Measurements from ENCODE around the gene CLNS1A. TPM values are rescaled to one million over a fixed set of nuclear protein-coding genes. Genes with fewer than 3 reads are reported as not detected.
A peak's percentile ranks its signal among the peaks of the same experiment; 100 is the strongest.

CLNS1A gene
- polyA plus RNA-seq, 1 experiment: 91.6 TPM

DNA sequence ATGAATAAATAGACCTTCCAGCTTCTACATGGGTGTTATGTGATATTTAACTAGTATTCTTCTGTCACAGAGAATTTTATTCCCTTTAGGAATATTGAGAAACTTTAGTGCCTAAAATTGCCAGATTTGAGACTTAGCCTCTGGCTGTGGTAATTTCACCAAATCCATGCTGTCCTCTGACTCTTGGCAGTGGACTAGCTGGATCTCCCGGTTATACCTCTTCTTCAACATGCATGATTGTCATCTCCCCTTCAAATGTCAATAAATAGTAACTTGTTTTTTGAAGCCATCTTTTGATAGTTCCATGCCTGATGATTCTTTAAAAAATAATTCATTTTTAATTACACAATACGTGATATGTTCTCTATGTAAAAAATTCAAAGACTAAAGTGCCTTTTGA, 39.4 kb downstream of the CLNS1A start:
- CTCF ChIA-PET: no interaction called here
- Histone ChIP-seq H3K36me3 (ENCODE audit: control insufficient read depth, insufficient read depth, low read length) (no peaks in the 10 kb centered on the region), H3K4me3 (ENCODE audit: low read depth, low read length) (no peak overlapping the region), H3K27me3 (ENCODE audit: control insufficient read depth, insufficient read depth, low read length) (no peaks in the 10 kb centered on the region)
- TF ChIP-seq, protein P1, sequence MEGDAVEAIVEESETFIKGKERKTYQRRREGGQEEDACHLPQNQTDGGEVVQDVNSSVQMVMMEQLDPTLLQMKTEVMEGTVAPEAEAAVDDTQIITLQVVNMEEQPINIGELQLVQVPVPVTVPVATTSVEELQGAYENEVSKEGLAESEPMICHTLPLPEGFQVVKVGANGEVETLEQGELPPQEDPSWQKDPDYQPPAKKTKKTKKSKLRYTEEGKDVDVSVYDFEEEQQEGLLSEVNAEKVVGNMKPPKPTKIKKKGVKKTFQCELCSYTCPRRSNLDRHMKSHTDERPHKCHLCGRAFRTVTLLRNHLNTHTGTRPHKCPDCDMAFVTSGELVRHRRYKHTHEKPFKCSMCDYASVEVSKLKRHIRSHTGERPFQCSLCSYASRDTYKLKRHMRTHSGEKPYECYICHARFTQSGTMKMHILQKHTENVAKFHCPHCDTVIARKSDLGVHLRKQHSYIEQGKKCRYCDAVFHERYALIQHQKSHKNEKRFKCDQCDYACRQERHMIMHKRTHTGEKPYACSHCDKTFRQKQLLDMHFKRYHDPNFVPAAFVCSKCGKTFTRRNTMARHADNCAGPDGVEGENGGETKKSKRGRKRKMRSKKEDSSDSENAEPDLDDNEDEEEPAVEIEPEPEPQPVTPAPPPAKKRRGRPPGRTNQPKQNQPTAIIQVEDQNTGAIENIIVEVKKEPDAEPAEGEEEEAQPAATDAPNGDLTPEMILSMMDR (IDR thresholded peaks at IDR 0.05; ENCODE audit: insufficient read depth, low read depth, low read length): no peak
- no peak for DNase-seq (ENCODE audit: low read depth)
- POLR2A ChIA-PET: no interaction called here

DNA sequence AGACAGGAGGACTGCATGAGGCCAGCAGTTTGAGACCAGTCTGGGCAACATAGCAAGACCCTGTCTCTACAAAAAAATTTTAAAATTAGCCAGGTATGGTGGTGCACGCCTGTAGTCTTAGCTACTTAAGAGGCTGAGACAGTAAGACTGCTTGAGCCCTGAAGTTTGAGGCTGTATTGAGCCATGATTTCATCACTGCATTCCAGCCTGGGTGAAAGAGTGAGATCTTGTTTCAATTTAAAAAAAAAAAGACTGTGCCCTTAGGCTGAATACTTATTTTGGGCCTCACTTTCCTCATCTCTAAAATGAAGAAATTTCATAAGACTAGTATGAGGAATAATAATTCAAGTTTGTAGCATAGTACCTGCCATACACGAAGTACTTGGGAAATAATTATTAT, 41.0 kb downstream of the CLNS1A start:
- ChIA-PET CTCF (interaction anchor here (0.6 kb wide), 1 partner anchor 1955 kb away, joined by 3 read pairs; no protein-coding TSS in a partner anchor), POLR2A (no interaction called here)
- TF ChIP-seq, protein P1 (IDR thresholded peaks at IDR 0.05; ENCODE audit: insufficient read depth, low read depth, low read length): no peak

DNA sequence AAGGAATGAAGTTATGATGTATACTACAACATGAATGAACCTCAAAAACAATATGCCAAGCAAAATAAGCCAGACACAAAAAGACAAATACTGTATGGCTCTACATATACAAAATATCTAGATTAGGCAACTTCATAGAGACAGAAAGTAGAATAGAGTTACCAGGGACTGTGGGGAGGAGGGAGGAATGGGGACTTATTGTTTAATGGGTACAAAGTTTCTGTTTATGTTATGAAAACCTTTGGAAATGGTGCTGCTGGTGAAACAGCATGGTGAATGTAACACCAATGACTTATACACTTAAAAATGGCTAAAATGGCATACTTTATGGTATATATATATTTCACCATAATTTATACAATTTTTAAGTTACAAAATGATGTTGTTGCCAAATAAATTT, 43.7 kb downstream of the CLNS1A start:
- no peak for DNase-seq (ENCODE audit: low read depth)
- ChIA-PET POLR2A (no interaction called here), CTCF (no interaction called here)
- H3K4me3 ChIP-seq (ENCODE audit: low read depth, low read length): no peak overlapping the region
- TF ChIP-seq, protein P1 (IDR thresholded peaks at IDR 0.05; ENCODE audit: insufficient read depth, low read depth, low read length): no peak
- H3K36me3 ChIP-seq (ENCODE audit: control insufficient read depth, insufficient read depth, low read length): no peaks in the 10 kb centered on the region
- no peaks in the 10 kb centered on the region for H3K27me3 ChIP-seq (ENCODE audit: control insufficient read depth, insufficient read depth, low read length)

More for the DNA sequence above, 41.0 kb downstream of the CLNS1A start:
- Histone ChIP-seq H3K4me3 (ENCODE audit: low read depth, low read length) (no peak overlapping the region), H3K36me3 (ENCODE audit: control insufficient read depth, insufficient read depth, low read length) (no peaks in the 10 kb centered on the region), H3K27me3 (ENCODE audit: control insufficient read depth, insufficient read depth, low read length) (no peaks in the 10 kb centered on the region)
- peak; percentile 68 for DNase-seq (ENCODE audit: low read depth)

DNA sequence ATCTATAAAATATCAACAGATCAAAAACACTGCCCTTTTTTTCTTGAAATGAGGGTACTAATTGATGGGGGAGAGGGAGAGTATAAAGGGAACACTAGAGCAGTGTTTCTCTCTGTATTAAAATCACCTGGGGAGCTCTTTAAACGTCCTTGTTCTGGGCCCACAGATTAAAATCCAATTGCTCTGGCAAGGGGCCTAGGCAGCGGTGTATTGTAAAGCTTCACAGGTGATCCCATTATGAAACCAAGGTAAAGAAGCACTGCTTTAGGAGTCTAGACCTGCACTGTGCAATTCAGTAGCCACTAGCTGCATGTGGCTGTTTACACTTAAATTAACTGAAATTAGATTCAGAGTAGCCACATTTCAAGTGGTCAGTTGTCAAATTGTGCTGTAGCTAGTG, 44.9 kb downstream of the CLNS1A start:
- Histone ChIP-seq H3K27me3 (ENCODE audit: control insufficient read depth, insufficient read depth, low read length) (no peaks in the 10 kb centered on the region), H3K4me3 (ENCODE audit: low read depth, low read length) (no peak overlapping the region), H3K36me3 (ENCODE audit: control insufficient read depth, insufficient read depth, low read length) (no peaks in the 10 kb centered on the region)
- TF ChIP-seq, protein P1 (IDR thresholded peaks at IDR 0.05; ENCODE audit: insufficient read depth, low read depth, low read length): no peak
- ChIA-PET POLR2A (no interaction called here), CTCF (interaction anchor here (0.6 to 1.4 kb wide), 2 partner anchors 12 to 397 kb away, joined by 3 read pairs; no protein-coding TSS in a partner anchor)
- DNase-seq (ENCODE audit: low read depth): no peak

DNA sequence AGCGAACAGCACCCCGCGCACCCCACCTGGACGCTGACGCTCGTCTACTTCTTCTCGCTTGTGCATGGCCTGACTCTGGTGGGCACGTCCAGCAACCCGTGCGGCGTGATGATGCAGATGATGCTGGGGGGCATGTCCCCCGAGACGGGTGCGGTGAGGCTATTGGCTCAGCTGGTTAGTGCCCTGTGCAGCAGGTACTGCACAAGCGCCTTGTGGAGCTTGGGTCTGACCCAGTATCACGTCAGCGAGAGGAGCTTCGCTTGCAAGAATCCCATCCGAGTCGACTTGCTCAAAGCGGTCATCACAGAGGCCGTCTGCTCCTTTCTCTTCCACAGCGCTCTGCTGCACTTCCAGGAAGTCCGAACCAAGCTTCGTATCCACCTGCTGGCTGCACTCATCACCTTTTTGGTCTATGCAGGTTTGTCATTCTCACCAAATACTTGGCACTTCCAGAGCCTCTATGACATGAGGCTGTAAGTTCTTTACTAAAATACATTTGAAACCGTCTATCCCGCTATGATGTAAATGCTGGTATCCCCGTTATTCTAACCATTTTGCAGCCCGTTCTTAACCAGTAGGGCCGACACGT, 47.3 kb downstream of the CLNS1A start:
- TF ChIP-seq, protein P1 (IDR thresholded peaks at IDR 0.05; ENCODE audit: insufficient read depth, low read depth, low read length): no peak
- CTCF ChIA-PET: interaction anchor here (0.6 to 1.5 kb wide), 4 partner anchors 11 to 217 kb away, joined by 3 to 4 read pairs (median 4); no protein-coding TSS in a partner anchor
- Histone ChIP-seq H3K4me3 (ENCODE audit: low read depth, low read length) (peak overlapping the region; percentile 58), H3K36me3 (ENCODE audit: control insufficient read depth, insufficient read depth, low read length) (no peaks in the 10 kb centered on the region), H3K27me3 (ENCODE audit: control insufficient read depth, insufficient read depth, low read length) (no peaks in the 10 kb centered on the region)
- POLR2A ChIA-PET: no interaction called here
- no peak for DNase-seq (ENCODE audit: low read depth)

Data from BJ (cell line).